ENCODE data around the gene CTNND1.

Gene CTNND1

DNA sequence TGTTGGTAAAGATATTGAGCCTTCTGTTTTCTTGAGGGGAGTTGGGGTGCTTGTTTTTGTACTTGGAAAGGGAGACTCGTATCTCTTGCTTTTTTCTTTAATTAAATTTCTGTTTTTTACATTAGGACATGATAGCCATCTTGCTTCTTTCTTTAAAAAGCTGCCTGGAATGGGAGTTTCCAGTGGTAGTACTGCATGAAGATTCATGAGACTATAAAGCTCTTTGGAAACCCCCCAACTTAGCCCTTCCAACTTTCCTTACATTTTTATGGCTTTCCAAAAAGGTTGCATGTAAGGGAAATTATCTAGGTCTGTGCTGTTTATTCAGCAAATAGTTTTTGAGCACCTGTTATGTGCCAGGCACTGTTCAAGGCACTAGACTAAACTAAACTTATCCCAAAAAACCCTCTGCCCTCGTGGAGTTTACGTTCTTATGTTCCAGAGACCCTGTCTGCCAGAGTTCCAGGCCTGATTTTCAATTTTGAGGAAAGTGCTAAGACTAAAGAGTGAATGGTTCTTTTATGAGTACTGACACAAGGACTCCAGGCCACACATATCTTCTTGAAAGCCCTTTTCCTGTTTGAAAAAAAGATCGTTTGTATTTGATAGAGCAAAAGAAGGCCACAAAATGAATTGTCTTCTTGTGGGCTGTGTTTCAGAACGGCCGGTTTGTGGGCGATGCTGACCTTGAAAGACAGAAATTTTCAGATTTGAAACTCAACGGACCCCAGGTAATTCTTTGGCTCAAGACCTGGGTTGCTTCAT, 31.9 kb downstream of the CTNND1 start:
- H3K4me1 ChIP-seq (ENCODE audit: control insufficient read depth in 1 of 2, insufficient read depth in 2 of 2, low read length in 2 of 2) = peaks cover 24 to 48% of the 10 kb centered on the region in 2 donors
- H3K9me3 ChIP-seq (ENCODE audit: control insufficient read depth in 1 of 2, low read length in 2 of 2) = no peaks in the 10 kb centered on the region
- H3K27me3 ChIP-seq (ENCODE audit: low read depth, low read length) = no peaks in the 10 kb centered on the region
- H3K27ac ChIP-seq (ENCODE audit: low read length) = peak overlapping the region; percentile 71
- H3K4me3 ChIP-seq (ENCODE audit: low read depth in 1 of 2, low read length in 2 of 2) = peak overlapping the region in 1 of 2 donors; percentile 22
- peaks cover 29 to 36% of the 10 kb centered on the region in 2 donors for H3K36me3 ChIP-seq (ENCODE audit: control insufficient read depth in 1 of 2, insufficient read depth in 2 of 2, low read length in 2 of 2)

DNA sequence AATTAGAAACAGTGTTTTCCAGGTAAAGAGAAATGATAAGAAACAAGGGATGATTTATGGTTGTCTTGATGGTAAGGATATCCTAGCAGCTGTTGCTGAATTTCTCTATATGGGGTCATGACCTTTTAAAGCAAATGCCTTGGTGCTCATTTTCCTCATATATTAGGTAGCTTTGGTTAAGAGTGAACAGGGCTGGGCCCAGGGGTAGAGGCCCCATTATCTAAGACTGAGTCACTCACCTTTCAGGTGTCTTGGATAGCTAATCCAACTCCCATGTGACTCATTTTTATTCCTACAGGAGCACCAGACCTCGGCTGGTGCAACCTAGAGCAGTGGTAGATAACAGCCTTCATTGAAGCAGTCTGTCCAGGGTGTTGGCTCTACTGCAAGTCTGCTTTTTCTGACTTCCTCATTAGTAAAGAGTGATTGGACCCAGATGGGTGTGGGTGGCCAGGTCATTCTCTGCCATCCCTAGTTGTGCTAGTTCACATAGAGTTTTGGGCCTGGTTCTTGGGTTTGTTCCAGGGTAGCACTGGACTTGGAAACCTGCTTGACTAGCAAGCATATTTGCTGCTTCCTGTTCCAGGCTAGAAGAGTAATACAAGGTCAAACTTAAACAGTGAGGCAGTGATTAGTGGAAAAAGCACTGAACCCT, 37.4 kb downstream of the CTNND1 start:
- peaks cover 23 to 37% of the 10 kb centered on the region in 2 donors for H3K4me1 ChIP-seq (ENCODE audit: control insufficient read depth in 1 of 2, insufficient read depth in 2 of 2, low read length in 2 of 2)
- no peak overlapping the region for H3K4me3 ChIP-seq (ENCODE audit: low read depth in 1 of 2, low read length in 2 of 2)
- no peaks in the 10 kb centered on the region for H3K9me3 ChIP-seq (ENCODE audit: control insufficient read depth in 1 of 2, low read length in 2 of 2)
- peak overlapping the region; percentile 85 for H3K27ac ChIP-seq (ENCODE audit: low read length)
- H3K36me3 ChIP-seq (ENCODE audit: control insufficient read depth in 1 of 2, insufficient read depth in 2 of 2, low read length in 2 of 2) = peaks cover 47 to 58% of the 10 kb centered on the region in 2 donors
- no peaks in the 10 kb centered on the region for H3K27me3 ChIP-seq (ENCODE audit: low read depth, low read length)

DNA sequence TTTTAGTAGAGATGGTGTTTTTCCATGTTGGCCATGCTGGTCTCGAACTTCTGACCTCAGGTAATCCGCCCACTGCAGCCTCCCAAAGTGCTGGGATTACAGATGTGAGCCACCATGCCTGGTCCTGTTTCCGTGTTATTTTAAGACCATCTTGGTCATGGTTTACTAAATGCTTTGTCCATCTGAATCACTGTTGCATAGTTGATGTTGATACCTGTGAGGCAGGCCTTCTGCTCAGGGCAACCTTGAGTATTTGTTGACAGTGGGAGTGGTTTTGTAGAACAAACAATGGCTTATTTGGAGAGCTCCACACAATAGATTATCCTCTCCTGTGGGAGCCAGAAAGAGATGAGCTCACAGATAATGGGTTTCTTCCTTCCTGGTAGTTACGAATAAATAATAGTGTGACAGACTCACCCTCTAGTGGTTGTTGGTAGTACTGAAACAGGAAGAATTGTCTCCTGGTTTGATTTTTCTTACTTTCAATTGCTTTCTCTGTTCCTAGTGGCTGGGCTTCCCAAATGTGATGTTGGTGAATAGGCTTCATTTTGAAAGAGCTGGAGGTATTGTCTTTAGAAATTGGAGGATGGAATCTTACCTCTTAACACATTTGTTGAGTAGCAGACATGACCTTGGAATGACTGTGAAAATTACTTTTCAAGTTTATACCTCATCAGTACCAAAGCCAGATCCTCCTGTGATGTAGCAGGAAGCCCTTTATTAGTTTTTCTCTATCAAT, 39.0 kb downstream of the CTNND1 start:
- H3K4me1 ChIP-seq (ENCODE audit: control insufficient read depth in 1 of 2, insufficient read depth in 2 of 2, low read length in 2 of 2) = peaks cover 23 to 37% of the 10 kb centered on the region in 2 donors
- H3K9me3 ChIP-seq (ENCODE audit: control insufficient read depth in 1 of 2, low read length in 2 of 2) = no peaks in the 10 kb centered on the region
- H3K36me3 ChIP-seq (ENCODE audit: control insufficient read depth in 1 of 2, insufficient read depth in 2 of 2, low read length in 2 of 2) = peaks cover 49 to 69% of the 10 kb centered on the region in 2 donors
- no peaks in the 10 kb centered on the region for H3K27me3 ChIP-seq (ENCODE audit: low read depth, low read length)
- H3K27ac ChIP-seq (ENCODE audit: low read length) = peak overlapping the region; percentile 58
- no peak overlapping the region for H3K4me3 ChIP-seq (ENCODE audit: low read depth in 1 of 2, low read length in 2 of 2)

DNA sequence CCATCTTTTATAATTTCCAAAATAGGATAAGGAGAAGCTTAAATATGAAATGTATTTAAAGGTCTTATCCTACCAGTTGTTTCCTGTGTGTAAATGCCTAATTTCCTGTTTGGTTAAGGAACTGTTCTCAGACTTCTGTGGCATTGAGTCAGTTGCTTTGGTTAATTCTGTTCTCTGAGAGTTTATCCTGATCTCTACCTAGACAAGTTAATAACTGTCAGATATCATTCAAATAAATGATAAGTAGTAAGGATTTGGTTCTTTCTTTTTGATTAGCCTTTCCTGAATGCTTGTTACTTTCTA, 39.5 kb downstream of the CTNND1 start:
- Histone ChIP-seq H3K27ac (ENCODE audit: low read length) (peak overlapping the region; percentile 58), H3K27me3 (ENCODE audit: low read depth, low read length) (no peaks in the 10 kb centered on the region), H3K4me3 (ENCODE audit: low read depth in 1 of 2, low read length in 2 of 2) (no peak overlapping the region), H3K4me1 (ENCODE audit: control insufficient read depth in 1 of 2, insufficient read depth in 2 of 2, low read length in 2 of 2) (peaks cover 23 to 37% of the 10 kb centered on the region in 2 donors), H3K9me3 (ENCODE audit: control insufficient read depth in 1 of 2, low read length in 2 of 2) (no peaks in the 10 kb centered on the region), H3K36me3 (ENCODE audit: control insufficient read depth in 1 of 2, insufficient read depth in 2 of 2, low read length in 2 of 2) (peaks cover 49 to 69% of the 10 kb centered on the region in 2 donors)

DNA sequence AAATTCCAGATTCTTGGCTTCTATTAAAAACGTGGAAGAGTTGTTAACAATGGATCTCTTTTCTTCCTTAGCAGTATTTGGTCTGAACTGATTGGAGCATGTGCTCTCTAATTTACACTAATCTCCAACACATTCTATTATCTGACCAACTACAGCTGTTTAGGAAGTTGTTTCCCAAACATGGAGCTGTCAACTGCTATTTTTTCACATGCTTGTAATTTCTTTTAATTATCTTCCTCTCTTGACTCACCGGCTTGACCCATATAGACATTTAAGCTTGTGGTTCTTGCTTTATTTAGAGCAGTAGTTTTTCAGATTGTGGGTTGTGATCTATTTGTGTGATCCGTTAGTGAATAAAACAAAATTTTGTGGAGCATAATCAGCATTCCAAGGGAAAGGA, 40.8 kb downstream of the CTNND1 start:
- Histone ChIP-seq H3K27ac (ENCODE audit: low read length) (no peak overlapping the region), H3K4me3 (ENCODE audit: low read depth in 1 of 2, low read length in 2 of 2) (no peak overlapping the region), H3K9me3 (ENCODE audit: control insufficient read depth in 1 of 2, low read length in 2 of 2) (no peaks in the 10 kb centered on the region), H3K4me1 (ENCODE audit: control insufficient read depth in 1 of 2, insufficient read depth in 2 of 2, low read length in 2 of 2) (peaks cover 23 to 37% of the 10 kb centered on the region in 2 donors), H3K36me3 (ENCODE audit: control insufficient read depth in 1 of 2, insufficient read depth in 2 of 2, low read length in 2 of 2) (peaks cover 52 to 73% of the 10 kb centered on the region in 2 donors), H3K27me3 (ENCODE audit: low read depth, low read length) (no peaks in the 10 kb centered on the region)

DNA sequence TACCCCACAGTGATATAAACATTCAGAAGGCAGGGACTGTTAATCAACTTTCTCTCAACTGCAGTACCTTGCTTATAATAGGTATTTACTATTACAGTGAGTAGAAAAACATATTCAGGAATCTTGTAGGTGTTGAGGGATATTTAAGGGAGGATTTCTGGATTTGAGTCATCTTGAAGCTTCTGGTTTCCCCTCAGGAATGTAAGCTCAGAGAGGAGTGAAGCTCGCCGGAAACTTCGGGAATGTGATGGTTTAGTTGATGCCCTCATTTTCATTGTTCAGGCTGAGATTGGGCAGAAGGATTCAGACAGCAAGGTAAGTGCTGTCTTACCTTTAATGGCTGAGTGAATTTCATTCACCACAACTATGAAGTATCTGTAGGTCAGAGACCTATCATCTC, 42.9 kb downstream of the CTNND1 start:
- Histone ChIP-seq H3K4me1 (ENCODE audit: control insufficient read depth in 1 of 2, insufficient read depth in 2 of 2, low read length in 2 of 2) (peaks cover 11 to 25% of the 10 kb centered on the region in 2 donors), H3K36me3 (ENCODE audit: control insufficient read depth in 1 of 2, insufficient read depth in 2 of 2, low read length in 2 of 2) (peaks cover 66 to 75% of the 10 kb centered on the region in 2 donors), H3K27me3 (ENCODE audit: low read depth, low read length) (no peaks in the 10 kb centered on the region), H3K27ac (ENCODE audit: low read length) (no peak overlapping the region), H3K9me3 (ENCODE audit: control insufficient read depth in 1 of 2, low read length in 2 of 2) (no peaks in the 10 kb centered on the region), H3K4me3 (ENCODE audit: low read depth in 1 of 2, low read length in 2 of 2) (no peak overlapping the region)

DNA sequence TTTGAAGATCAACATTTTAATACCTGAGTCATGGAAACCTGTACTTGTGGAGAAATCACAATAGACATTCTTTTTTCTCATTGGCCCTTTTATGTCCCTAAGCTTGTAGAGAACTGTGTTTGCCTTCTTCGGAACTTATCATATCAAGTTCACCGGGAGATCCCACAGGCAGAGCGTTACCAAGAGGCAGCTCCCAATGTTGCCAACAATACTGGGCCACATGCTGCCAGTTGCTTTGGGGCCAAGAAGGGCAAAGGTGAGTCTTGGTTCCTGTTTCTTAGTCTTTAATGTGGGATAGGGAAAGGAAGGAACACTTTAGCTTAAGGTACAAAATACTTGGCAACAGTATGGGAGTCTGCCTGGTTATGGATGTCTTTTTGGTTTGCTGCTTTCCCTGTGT, 44.2 kb downstream of the CTNND1 start:
- Histone ChIP-seq H3K36me3 (ENCODE audit: control insufficient read depth in 1 of 2, insufficient read depth in 2 of 2, low read length in 2 of 2) (peaks cover 74 to 88% of the 10 kb centered on the region in 2 donors), H3K27ac (ENCODE audit: low read length) (no peak overlapping the region), H3K4me3 (ENCODE audit: low read depth in 1 of 2, low read length in 2 of 2) (no peak overlapping the region), H3K27me3 (ENCODE audit: low read depth, low read length) (no peaks in the 10 kb centered on the region), H3K9me3 (ENCODE audit: control insufficient read depth in 1 of 2, low read length in 2 of 2) (no peaks in the 10 kb centered on the region), H3K4me1 (ENCODE audit: control insufficient read depth in 1 of 2, insufficient read depth in 2 of 2, low read length in 2 of 2) (peaks cover 6 to 12% of the 10 kb centered on the region in 2 donors)

DNA sequence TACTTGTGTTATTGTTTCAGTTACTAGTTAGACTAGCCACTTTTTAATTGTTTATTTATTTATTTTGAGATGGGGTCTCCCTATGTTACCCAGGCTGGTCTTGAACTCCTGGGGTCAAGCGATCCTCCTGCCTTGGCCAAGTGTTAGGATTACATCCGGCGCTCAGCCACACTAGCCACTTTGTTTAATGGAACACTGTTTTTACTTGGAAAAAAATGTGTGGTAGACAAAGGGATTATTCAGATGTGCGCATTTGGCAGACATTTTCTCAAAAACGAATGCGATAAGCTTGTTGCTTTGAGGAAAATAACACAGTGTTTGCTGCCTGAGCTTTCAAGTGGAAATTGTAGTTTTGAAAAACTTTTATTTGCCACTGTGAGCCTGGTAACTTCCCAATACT, 51.0 kb downstream of the CTNND1 start:
- no peak overlapping the region for H3K4me3 ChIP-seq (ENCODE audit: low read depth in 1 of 2, low read length in 2 of 2)
- H3K27me3 ChIP-seq (ENCODE audit: low read depth, low read length) = no peaks in the 10 kb centered on the region
- peaks cover 83 to 94% of the 10 kb centered on the region in 2 donors for H3K36me3 ChIP-seq (ENCODE audit: control insufficient read depth in 1 of 2, insufficient read depth in 2 of 2, low read length in 2 of 2)
- no peaks in the 10 kb centered on the region for H3K9me3 ChIP-seq (ENCODE audit: control insufficient read depth in 1 of 2, low read length in 2 of 2)
- H3K27ac ChIP-seq (ENCODE audit: low read length) = no peak overlapping the region
- no peaks in the 10 kb centered on the region for H3K4me1 ChIP-seq (ENCODE audit: control insufficient read depth in 1 of 2, insufficient read depth in 2 of 2, low read length in 2 of 2)

DNA sequence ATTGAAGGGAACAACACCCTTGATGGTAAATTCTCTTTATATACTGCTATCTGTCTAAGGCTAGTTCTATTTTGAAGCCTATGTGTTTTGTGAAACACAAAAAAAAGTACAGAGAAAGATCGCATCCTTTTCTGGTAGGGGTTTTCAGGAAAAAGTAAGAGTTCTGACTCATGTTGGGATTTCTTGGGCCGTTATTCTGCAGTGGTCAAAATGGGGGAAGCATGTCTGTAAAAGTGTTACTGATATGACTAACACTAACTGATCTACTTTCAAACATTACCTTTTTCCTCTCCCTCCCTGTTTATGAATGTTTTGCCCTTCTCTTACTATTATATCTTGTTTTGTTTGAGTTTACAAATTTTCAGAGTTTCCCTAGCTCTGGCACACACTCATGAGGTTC, 53.9 kb downstream of the CTNND1 start:
- H3K9me3 ChIP-seq (ENCODE audit: control insufficient read depth in 1 of 2, low read length in 2 of 2) = no peaks in the 10 kb centered on the region

DNA sequence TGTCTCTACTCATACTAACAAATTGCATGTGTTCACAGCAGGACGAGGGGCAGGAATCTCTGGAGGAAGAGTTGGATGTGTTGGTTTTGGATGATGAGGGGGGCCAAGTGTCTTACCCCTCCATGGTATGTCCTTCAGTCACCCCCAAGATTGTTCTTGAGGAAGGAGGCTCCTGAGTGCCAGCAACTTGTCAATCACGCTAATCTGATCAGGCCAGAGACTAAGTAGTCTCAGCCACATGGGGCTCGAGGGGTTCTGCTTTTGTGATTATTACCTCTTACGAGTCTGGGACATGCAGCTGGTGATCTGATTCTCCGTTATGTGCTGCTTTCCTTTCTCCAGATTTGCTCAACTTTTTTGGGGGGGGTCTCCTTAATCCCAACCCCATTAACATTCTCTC, 54.3 kb downstream of the CTNND1 start:
- H3K36me3 ChIP-seq (ENCODE audit: control insufficient read depth in 1 of 2, insufficient read depth in 2 of 2, low read length in 2 of 2) = peaks cover 60 to 69% of the 10 kb centered on the region in 2 donors
- H3K9me3 ChIP-seq (ENCODE audit: control insufficient read depth in 1 of 2, low read length in 2 of 2) = no peaks in the 10 kb centered on the region
- H3K27me3 ChIP-seq (ENCODE audit: low read depth, low read length) = no peaks in the 10 kb centered on the region
- H3K4me1 ChIP-seq (ENCODE audit: control insufficient read depth in 1 of 2, insufficient read depth in 2 of 2, low read length in 2 of 2) = no peaks in the 10 kb centered on the region
- H3K27ac ChIP-seq (ENCODE audit: low read length) = no peak overlapping the region
- no peak overlapping the region for H3K4me3 ChIP-seq (ENCODE audit: low read depth in 1 of 2, low read length in 2 of 2)

More for the DNA sequence above, 53.9 kb downstream of the CTNND1 start:
- Histone ChIP-seq H3K4me3 (ENCODE audit: low read depth in 1 of 2, low read length in 2 of 2) (no peak overlapping the region), H3K4me1 (ENCODE audit: control insufficient read depth in 1 of 2, insufficient read depth in 2 of 2, low read length in 2 of 2) (no peaks in the 10 kb centered on the region), H3K36me3 (ENCODE audit: control insufficient read depth in 1 of 2, insufficient read depth in 2 of 2, low read length in 2 of 2) (peaks cover 61 to 73% of the 10 kb centered on the region in 2 donors), H3K27ac (ENCODE audit: low read length) (no peak overlapping the region), H3K27me3 (ENCODE audit: low read depth, low read length) (no peaks in the 10 kb centered on the region)

DNA sequence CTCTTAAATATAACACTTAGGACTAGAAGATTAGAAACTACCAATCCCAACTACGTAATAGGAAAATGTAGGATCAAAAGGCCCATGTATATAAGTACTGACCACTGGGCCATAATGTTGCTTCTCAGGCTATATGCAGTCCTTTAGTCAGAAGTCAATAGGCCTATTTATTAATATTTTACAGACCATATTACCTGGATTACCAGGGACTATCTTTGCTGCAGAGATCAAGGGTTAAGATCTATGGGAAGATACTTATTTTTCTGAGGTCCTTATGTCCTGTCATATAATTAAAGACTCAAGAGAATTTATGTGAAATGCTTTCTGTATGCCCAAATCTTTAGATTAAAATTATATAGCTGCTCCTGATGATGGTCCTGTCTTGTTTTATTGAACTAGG, 57.2 kb downstream of the CTNND1 start:
- Histone ChIP-seq H3K4me1 (ENCODE audit: control insufficient read depth in 1 of 2, insufficient read depth in 2 of 2, low read length in 2 of 2) (no peaks in the 10 kb centered on the region), H3K9me3 (ENCODE audit: control insufficient read depth in 1 of 2, low read length in 2 of 2) (no peaks in the 10 kb centered on the region), H3K4me3 (ENCODE audit: low read depth in 1 of 2, low read length in 2 of 2) (no peak overlapping the region), H3K36me3 (ENCODE audit: control insufficient read depth in 1 of 2, insufficient read depth in 2 of 2, low read length in 2 of 2) (peaks cover 40 to 43% of the 10 kb centered on the region in 2 donors), H3K27me3 (ENCODE audit: low read depth, low read length) (no peaks in the 10 kb centered on the region), H3K27ac (ENCODE audit: low read length) (no peak overlapping the region)
